Activated CD4-positive, alpha-beta T cell treated with anti-CD3 and anti-CD28 coated beads, Interleukin-10, Interleukin-2, amounts not matched to agents 100 ng/mL and 50 ng/mL, durations not matched to agents 16 hours and 8 hours (primary cell): ENCODE results near the gene DLG2.

ENCODE experiments used
- DNase-seq: peaks from one replicate; pipeline ENCODE4 v3.0.0-alpha.2; 2020

Gene DLG2

DNA sequence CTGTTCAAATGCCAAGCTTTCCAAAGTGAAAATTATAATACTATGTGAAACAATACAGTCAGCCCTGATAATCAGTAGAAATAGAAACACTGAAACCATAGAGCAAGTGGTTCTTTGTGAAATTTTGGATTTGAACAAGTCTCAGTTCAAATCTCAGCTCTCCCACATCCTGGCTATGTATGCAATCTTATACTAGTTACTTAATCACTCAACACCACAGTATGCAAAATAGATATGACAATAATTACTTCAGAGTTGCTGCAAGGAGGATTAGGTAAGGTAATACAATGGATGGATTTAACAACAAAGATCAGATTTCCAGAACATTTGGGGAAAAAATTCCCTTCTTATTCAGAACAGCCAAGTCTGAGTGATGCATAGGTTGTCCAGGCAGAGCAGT, 1489.2 kb downstream of the DLG2 start:
- DNase-seq = no peak

DNA sequence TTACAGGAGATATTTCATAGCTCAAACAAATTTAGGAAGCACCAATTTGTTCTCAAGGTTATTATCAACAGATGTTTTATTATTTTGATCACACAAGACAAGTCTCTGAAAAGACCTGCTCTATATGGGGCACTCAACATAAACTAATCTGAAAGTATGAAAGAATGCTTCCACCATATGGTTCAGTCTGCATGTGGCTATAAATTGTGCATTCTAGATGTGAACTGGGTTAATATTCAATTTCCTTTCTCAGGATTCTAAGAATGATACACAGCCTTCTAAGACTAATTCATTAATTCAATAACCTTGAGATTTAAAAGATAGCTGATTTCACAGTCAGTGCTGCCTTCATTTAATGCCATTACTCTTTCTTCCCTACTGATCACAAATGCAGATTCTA, 1489.6 kb downstream of the DLG2 start:
- no peak for DNase-seq

GRCh38 chr11:84136926-84137325, 1490.2 kb downstream of the DLG2 start:
- DNase-seq = no peak

GRCh38 chr11:84130646-84131427, 1496.3 kb downstream of the DLG2 start:
- DNase-seq = no peak

GRCh38 chr11:84129961-84130576, 1497.1 kb downstream of the DLG2 start:
- no peak for DNase-seq

- no peak for DNase-seq
These were observed 1498.3 kb downstream of the DLG2 start for GRCh38 chr11:84128840-84129239.

GRCh38 chr11:84117394-84117793, 1509.8 kb downstream of the DLG2 start:
- DNase-seq = no peak

DNA sequence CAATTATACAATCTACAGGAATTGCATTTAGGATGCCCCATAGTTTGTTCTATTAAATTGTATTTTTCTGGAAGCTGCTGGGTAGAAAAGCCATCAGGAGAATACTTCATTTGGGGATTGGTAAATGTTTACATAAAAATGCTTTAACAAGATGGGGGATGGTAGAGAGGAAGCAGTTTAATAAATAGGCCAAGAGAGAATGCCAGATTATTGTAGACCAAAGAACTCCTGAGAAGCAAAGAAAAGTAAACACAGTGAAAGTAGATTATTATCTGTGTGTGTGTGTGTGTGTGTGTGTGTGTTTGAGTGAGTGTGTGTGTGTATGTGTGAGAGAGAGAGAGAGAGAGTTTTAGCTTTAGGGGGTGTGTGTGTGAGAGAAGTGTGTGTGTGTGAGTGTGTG, 1520.6 kb downstream of the DLG2 start:
- DNase-seq = no peak

GRCh38 chr11:84105148-84105547, 1522.0 kb downstream of the DLG2 start:
- DNase-seq = no peak

DNA sequence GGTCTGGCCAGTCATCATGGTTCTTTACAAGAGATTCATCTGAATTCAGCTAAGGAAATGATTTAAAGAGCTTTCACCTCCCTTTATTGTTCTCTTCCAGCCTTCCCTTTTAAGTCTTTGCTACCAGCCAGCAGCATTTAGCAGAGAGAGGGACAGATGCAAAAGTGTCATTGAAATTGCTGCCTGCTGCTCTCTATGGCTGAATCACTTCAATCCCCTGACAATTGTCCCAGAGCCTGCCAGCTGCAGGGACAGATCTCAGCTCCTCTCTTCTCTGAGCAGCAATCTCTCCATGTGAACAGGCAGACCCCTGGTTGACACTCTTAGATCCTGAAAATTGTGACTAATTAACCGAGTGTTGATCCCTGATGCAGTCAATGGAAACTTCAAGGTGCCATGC, 1524.0 kb downstream of the DLG2 start:
- DNase-seq = no peak

- DNase-seq = no peak
These were observed 1530.0 kb downstream of the DLG2 start for GRCh38 chr11:84097186-84097585.

- no peak for DNase-seq
These were observed 1535.7 kb downstream of the DLG2 start for GRCh38 chr11:84091212-84091986.

DNA sequence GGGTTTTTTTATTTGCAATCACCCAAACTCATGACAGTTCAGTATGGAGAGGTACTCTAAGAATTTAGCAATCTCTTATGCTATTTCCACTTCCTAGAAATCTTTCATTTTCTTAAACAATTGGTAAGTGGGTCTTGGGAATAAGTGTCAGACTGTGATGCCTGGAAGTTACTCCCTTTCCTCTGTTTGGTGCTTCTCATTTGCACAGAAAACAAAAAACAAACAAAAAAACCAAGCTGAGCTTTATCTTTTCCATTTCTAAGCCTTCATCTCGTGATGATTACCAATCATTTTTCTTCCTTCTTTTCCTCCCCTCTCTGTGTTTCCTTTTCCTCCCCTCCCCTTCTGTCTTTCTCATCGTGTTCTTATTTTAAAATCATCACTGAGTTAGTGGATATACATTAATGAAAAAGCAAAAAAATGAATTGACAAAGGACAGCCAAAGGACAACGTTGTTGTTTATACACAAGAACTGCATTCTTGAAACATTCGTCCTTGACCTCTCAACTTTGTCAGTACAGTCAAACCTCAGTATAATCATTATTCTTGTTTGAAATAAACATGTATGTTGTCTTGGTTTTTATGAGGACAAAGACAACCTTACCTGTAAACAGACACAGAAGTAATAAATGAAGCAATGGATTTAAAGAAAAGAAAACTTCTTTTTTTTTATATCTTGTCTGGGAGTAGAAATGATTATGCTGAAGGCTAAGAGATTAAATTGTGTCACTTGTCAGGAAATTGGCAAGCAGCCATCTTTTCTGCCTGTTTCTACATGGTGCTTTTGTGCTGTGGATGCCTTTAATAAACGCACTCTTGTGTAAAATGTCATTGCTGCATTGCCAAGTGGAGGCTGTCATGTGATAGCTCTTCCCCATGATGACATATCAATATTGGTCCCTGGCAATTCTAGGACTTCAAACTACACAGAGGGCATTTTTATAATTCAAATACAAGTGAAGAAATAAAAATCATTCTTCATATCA, 1537.8 kb downstream of the DLG2 start:
- DNase-seq = no peak

- DNase-seq = no peak
These were observed 1555.3 kb downstream of the DLG2 start for GRCh38 chr11:84071851-84072250.

- no peak for DNase-seq
These were observed 1558.1 kb downstream of the DLG2 start for GRCh38 chr11:84069048-84069447.

- no peak for DNase-seq
These were observed 1565.4 kb downstream of the DLG2 start for GRCh38 chr11:84061726-84062125.

DNA sequence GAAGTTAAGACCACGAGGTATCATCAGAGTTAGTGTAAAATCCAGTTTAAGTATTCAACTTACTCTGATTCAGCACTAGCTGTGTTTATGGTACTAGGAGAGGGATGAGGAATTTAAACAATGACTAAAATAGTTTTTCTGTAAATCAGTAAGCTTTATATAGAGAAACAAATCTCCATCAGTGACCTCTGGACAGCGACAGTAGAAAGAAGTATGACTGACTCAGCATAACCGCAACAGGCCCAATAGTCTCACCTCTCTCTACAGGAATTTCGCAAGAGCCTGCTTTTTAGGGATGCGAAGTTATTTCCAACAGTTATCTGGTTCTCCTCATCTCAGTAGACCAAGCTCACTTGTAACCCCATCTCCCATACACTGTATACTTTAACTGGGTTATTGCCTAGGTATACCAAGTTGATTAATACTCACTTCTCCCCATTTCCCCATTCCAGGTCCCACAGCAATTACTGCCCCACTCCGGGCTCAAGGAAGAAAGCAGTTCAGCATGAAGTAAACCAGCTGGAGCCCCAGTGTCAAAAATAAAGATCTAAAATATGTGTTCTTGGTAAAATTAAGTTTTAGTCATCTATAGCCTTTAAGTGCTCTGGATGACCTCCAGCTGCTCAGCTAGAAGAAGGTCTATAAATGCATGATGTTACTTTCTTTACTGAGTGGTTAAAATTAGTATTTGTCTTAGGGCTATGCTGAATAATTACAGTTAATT, 1570.3 kb downstream of the DLG2 start:
- no peak for DNase-seq

GRCh38 chr11:84045146-84045545, 1582.0 kb downstream of the DLG2 start:
- DNase-seq = no peak

- DNase-seq = no peak
These were observed 1582.4 kb downstream of the DLG2 start for GRCh38 chr11:84044706-84045105.

- no peak for DNase-seq
These were observed 1590.4 kb downstream of the DLG2 start for GRCh38 chr11:84036664-84037194.

- DNase-seq = no peak
These were observed 1591.5 kb downstream of the DLG2 start for GRCh38 chr11:84035645-84036044.

DNA sequence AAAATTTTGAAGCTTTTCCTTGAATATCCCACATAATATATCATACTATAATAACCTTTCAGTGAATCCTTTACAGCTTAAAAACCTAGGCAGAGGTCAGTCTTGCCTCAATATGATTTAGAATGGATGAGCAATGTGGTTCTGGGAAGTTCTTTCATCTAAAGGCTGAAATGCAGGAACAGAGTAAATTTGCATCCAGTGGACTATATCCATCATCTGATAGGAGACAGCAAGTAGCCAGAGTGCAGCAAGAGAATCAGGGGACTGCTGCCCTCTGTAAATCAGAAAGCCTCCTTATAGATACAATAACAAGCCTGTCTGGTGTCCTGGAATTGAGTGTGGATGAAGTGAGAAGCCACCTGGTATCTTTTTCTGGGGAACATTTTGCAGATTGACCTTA, 1592.7 kb downstream of the DLG2 start:
- no peak for DNase-seq
